GM12873 (cell line): ENCODE results near the gene OXNAD1.

Experiments used
- CTCF ChIP-seq: IDR thresholded peaks from 2 replicates; pipeline ENCODE4 v1.5.1; 2012; ENCODE audit warnings: low read depth, mild to moderate bottlenecking, moderate library complexity, low read length, control low read depth; ENCODE audit not compliant: insufficient read depth; ENCODE audit errors: missing control alignments

Gene OXNAD1

GRCh38 chr3:16239780-16240179 lies 25.2 kb upstream of the OXNAD1 start:
- no peak for TF ChIP-seq CTCF

GRCh38 chr3:16240229-16241023 lies 24.6 kb upstream of the OXNAD1 start:
- TF ChIP-seq CTCF: no peak

- TF ChIP-seq CTCF: no peak
Observed at GRCh38 chr3:16241225-16241624, 23.8 kb upstream of the OXNAD1 start.

- no peak for TF ChIP-seq CTCF
Observed at GRCh38 chr3:16242177-16242576, 22.8 kb upstream of the OXNAD1 start.

GRCh38 chr3:16243706-16244490 lies 21.1 kb upstream of the OXNAD1 start:
- TF ChIP-seq CTCF: no peak

- TF ChIP-seq CTCF: no peak
Observed at GRCh38 chr3:16245609-16246008, 19.4 kb upstream of the OXNAD1 start.

DNA sequence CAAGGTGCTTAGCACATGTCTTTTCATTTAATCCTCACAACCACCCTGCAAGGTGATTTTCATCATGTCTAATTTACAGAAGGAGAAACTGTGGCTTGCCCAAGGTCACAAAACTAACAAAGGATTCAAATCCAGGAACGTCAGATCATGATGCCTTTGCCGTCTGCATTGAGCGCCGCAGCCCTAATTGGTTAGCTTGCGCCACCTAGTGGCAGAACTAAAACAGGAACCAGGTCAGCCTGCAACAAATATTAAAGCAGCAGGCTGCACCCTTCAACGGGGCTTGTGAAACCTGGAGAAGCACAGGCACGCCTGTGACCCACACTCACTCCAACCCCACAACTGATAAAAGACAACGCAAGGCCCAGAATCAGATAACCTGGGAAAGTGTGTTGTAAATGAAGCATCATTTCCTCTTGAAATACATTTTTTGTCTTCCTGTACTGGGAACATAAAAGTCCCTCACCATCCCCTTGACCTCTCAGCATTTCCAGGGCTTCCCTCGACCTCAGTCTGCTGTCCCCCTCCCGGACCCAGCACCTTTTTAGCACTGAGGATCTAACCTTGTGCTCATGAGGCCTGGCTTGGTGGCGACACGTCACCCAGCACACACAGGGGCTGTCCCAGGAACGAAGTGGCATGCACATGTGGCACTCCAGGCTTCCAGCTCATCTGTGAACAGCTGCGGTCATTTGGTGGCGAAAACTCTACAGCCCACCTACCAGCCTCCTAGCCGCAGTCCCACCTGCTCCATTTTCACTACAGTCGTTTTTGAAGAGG lies 17.5 kb upstream of the OXNAD1 start:
- TF ChIP-seq CTCF: peak; percentile 93
